OCI-LY7 (cell line): Measurements from ENCODE around the gene GCAT. TPM values are rescaled to one million over a fixed set of nuclear protein-coding genes. Genes with fewer than 3 reads are reported as not detected.
A peak's percentile ranks its signal among the peaks of the same experiment; 100 is the strongest.

ENCODE experiments used
- BruUV-seq: library from RNA; stranded (reverse); fragments of 400-500 nt; replicated peaks from 2 replicates; lab custom pipeline; 2021; lab: Mats Ljungman, UMichigan
- CTCF ChIA-PET: fragments of 300-600 bp; sonication (Branson Sonifier 250); formaldehyde crosslinking; loops from one replicate; lab custom pipeline; 2022; ENCODE audit warnings: antibody characterized with exemption; ENCODE audit not compliant: unreplicated experiment; lab: Charles Lee
- POLR2A ChIA-PET: fragments of 300-600 bp; sonication (Branson Sonifier 250); formaldehyde crosslinking; loops from one replicate; lab custom pipeline; 2022; ENCODE audit warnings: antibody characterized with exemption; lab: Charles Lee
- DNase-seq: peaks from one replicate; pipeline ENCODE4 v3.0.0-alpha.2; 2015; ENCODE audit warnings: low spot score
- H2AFZ ChIP-seq: fragments of 200-600 bp; sonication (generic), shearing (Covaris generic); 2 replicates; pipeline ENCODE4 v1.6.1; 2014; ENCODE audit warnings: mild to moderate bottlenecking, antibody characterized with exemption, low read length, moderate library complexity
- H3K27ac ChIP-seq: fragments of 200-600 bp; sonication (generic); 2 replicates; pipeline ENCODE4 v1.5.1; 2014; ENCODE audit warnings: mixed run types, low read depth, mild to moderate bottlenecking, moderate library complexity, low read length, inconsistent platforms; ENCODE audit not compliant: poor library complexity, severe bottlenecking
- H3K36me3 ChIP-seq: fragments of 200-600 bp; sonication (generic); 2 replicates; pipeline ENCODE4 v1.6.1; 2014; ENCODE audit warnings: mild to moderate bottlenecking, antibody characterized with exemption, low read length, moderate library complexity, mixed read lengths; ENCODE audit not compliant: insufficient read depth
- H3K4me1 ChIP-seq: fragments of 200-600 bp; sonication (generic); 2 replicates; pipeline ENCODE4 v1.5.1; 2014; ENCODE audit warnings: mild to moderate bottlenecking, low read length; ENCODE audit not compliant: insufficient read depth, poor library complexity, severe bottlenecking
- H3K4me2 ChIP-seq: fragments of 200-600 bp; sonication (generic); 2 replicates; pipeline ENCODE4 v1.6.1; 2014; ENCODE audit warnings: mild to moderate bottlenecking, low read length
- H3K4me3 ChIP-seq: fragments of 200-600 bp; sonication (generic); 2 replicates; pipeline ENCODE4 v1.5.1; 2014; ENCODE audit warnings: mild to moderate bottlenecking, low read depth, low read length; ENCODE audit not compliant: poor library complexity, severe bottlenecking
- H3K79me2 ChIP-seq: fragments of 200-600 bp; sonication (generic); 2 replicates; pipeline ENCODE4 v1.6.1; 2016; ENCODE audit warnings: low read depth, mild to moderate bottlenecking, low read length, moderate library complexity, mixed read lengths; ENCODE audit not compliant: insufficient read depth
- H3K9me2 ChIP-seq: fragments of 200-600 bp; sonication (generic); 2 replicates; pipeline ENCODE4 v1.6.1; 2016; ENCODE audit warnings: mild to moderate bottlenecking, low read length, mixed read lengths; ENCODE audit not compliant: insufficient read depth
- H3K9me3 ChIP-seq: fragments of 200-600 bp; sonication (generic); 2 replicates; pipeline ENCODE4 v1.6.1; 2014; ENCODE audit warnings: mild to moderate bottlenecking, mixed run types, low read length, mixed read lengths
- H4K20me1 ChIP-seq: fragments of 200-600 bp; sonication (generic); 2 replicates; pipeline ENCODE4 v1.6.1; 2014; ENCODE audit warnings: mild to moderate bottlenecking, antibody characterized with exemption, low read length, moderate library complexity, mixed read lengths; ENCODE audit not compliant: insufficient read depth
- CTCF ChIP-seq: fragments of 200-600 bp; sonication (generic); conservative IDR thresholded peaks from 2 replicates; pipeline ENCODE4 v1.5.1; 2014; ENCODE audit warnings: mild to moderate bottlenecking, antibody characterized with exemption, low read length, moderate library complexity, mixed read lengths
- EZH2phosphoT487 ChIP-seq: fragments of 200-600 bp; sonication (generic); IDR thresholded peaks from 2 replicates; pipeline ENCODE4 v1.6.1; 2018; ENCODE audit warnings: low read depth, borderline replicate concordance, mild to moderate bottlenecking, mixed run types, antibody characterized with exemption, low read length, moderate library complexity, mixed read lengths
- intact Hi-C: fragments of 100-400 bp; cut with micrococcal nuclease; formaldehyde crosslinking; loops from one replicate; pipeline ENCODE4 v1.10.0; 2022; ENCODE audit not compliant: unreplicated experiment
- total RNA-seq, 2 experiments: library from RNA; depleted of rRNA in 1 of 2; stranded (reverse); fragments of >200 nt in 1 of 2; shearing (Covaris generic) in 1 of 2; gene quantifications; 2 replicates each; pipeline ENCODE4 v1.2.3, GENCODE V29; 2014 to 2022

Gene GCAT
- total RNA-seq, 2 experiments from 2014 or later: 14.6 to 17.3 TPM

GRCh38 chr22:37816543-37817180 lies 8.9 kb downstream of the GCAT start:
- Histone ChIP-seq H3K4me2 (no peak overlapping the region), H3K36me3 (peaks cover 2% of the 10 kb centered on the region; the same call in 1 of the 2 replicates), H3K79me2 (no peaks in the 10 kb centered on the region), H3K9me2 (no peaks in the 10 kb centered on the region), H2AFZ (no peak overlapping the region), H3K4me3 (no peak overlapping the region), H3K9me3 (no peaks in the 10 kb centered on the region), H3K4me1 (no peaks in the 10 kb centered on the region), H3K27ac (no peak overlapping the region), H4K20me1 (no peaks in the 10 kb centered on the region)
- BruUV-seq: no TSS peak
- TF ChIP-seq CTCF (no peak), EZH2phosphoT487 (no peak)
- ChIA-PET POLR2A (no interaction called here), CTCF (no interaction called here)
- intact Hi-C loops: loop anchor here (1.0 kb wide), 3 partner anchors 47 to 149 kb away; no protein-coding TSS in a partner anchor
- no peak for DNase-seq

DNA sequence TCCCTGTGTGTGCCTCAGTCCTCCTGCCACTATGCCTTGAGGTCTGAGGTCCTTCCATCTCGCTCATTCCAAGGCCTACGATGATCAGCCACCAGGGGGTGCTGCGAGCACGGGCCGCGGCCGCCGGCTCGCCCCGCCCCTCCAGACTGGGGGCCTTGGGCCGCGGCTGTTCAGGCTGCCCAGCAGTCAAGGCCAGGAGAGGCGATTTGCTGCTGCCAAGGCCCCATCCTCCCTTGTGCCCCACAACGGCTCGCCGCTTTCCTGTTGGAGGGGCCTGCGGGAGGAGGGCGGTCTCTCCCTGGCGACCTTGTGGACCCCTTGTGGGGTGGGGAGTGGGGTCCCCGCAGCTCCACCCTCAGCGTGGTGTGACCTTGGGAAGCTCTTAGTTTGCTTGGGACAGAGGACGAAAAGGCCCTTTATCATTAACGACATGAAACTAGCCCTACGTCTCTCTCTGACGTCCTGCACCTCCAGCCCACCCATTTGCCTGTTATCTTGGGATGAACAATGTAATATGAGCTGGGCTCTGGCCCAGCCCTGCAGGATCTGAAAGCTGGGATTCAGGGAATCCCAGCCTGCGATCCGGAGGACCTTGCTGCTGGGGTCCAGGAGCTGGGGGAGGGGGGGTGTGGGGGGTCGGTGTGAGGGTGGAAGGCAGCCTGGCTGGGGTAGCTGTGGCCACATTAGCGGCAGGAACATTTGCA lies 10.1 kb downstream of the GCAT start:
- Histone ChIP-seq H3K4me2 (peak overlapping the region; percentile 30; the same call in 1 of the 2 replicates), H3K9me2 (no peaks in the 10 kb centered on the region), H3K4me1 (no peaks in the 10 kb centered on the region), H3K9me3 (no peaks in the 10 kb centered on the region), H3K79me2 (no peaks in the 10 kb centered on the region), H3K27ac (no peak overlapping the region), H3K36me3 (peaks cover 2% of the 10 kb centered on the region; the same call in 1 of the 2 replicates), H2AFZ (no peak overlapping the region), H4K20me1 (no peaks in the 10 kb centered on the region), H3K4me3 (no peak overlapping the region)
- ChIA-PET POLR2A (no interaction called here), CTCF (interaction anchor here (0.6 to 1.4 kb wide), 2 partner anchors 18 to 147 kb away, joined by 3 to 4 read pairs; no protein-coding TSS in a partner anchor)
- TF ChIP-seq CTCF (peak; percentile 86), EZH2phosphoT487 (no peak)
- intact Hi-C loops: loop anchor here (1.0 kb wide), 3 partner anchors 45 to 147 kb away; no protein-coding TSS in a partner anchor
- no TSS peak for BruUV-seq
- peak; percentile 76 for DNase-seq
